Esophagus muscularis mucosa (tissue), 4 donors: ENCODE results near the gene THBS3. TPM values are rescaled to one million over a fixed set of nuclear protein-coding genes. Genes with fewer than 3 reads are reported as not detected.

Experiments
- DNase-seq: peaks from one replicate; pipeline ENCODE4 v3.0.0-alpha.2; 2017; ENCODE audit errors: extremely low spot score
- H3K27ac ChIP-seq, 4 donors: fragments of 200-600 bp; sonication (generic); replicated peaks in 1 of 4; 1 replicate in 3 of 4; 2 replicates in 1 of 4; pipeline ENCODE4 v1.5.1; 2016 to 2019; ENCODE audit warnings: mild to moderate bottlenecking in 1 of 4
- H3K27me3 ChIP-seq, 4 donors: fragments of 200-600 bp; sonication (generic); one replicate each; pipeline versions ENCODE4 v1.5.1 to v1.6.0; 2016 to 2019
- H3K36me3 ChIP-seq, 4 donors: fragments of 200-600 bp; sonication (generic); one replicate each; pipeline ENCODE4 v1.5.1; 2016 to 2019
- H3K4me1 ChIP-seq, 4 donors: fragments of 200-600 bp; sonication (generic); one replicate each; pipeline ENCODE4 v1.5.1; 2016 to 2019
- H3K4me3 ChIP-seq, 4 donors: fragments of 200-600 bp; sonication (generic); 1 replicate in 2 of 4; 2 replicates in 2 of 4; pipeline ENCODE4 v1.5.1; 2016 to 2019; ENCODE audit warnings: mild to moderate bottlenecking in 4 of 4, moderate library complexity in 1 of 4
- H3K9me3 ChIP-seq, 4 donors: fragments of 200-600 bp; sonication (generic); 1 replicate in 3 of 4; 2 replicates in 1 of 4; pipeline ENCODE4 v1.5.1; 2016 to 2019
- EP300 ChIP-seq: sonication (generic); formaldehyde crosslinking; IDR thresholded peaks from one replicate; pipeline ENCODE4 v1.6.1; 2017; ENCODE audit warnings: antibody characterized with exemption
- POLR2A ChIP-seq: fragments of 450-650 bp; IDR thresholded peaks from one replicate; pipeline ENCODE4 v1.6.1; 2017; ENCODE audit warnings: antibody characterized with exemption, moderate library complexity, mild to moderate bottlenecking, low read depth
- POLR2AphosphoS5 ChIP-seq, 2 donors: sonication (generic); formaldehyde crosslinking; IDR thresholded peaks; one replicate each; pipeline ENCODE4 v1.6.1; 2017; ENCODE audit warnings: antibody characterized with exemption in 2 of 2
- WGBS: methylation state at CpG from one replicate; pipeline ENCODE4 v1.1.5; 2018; 5-methylcytosine and 5-hydroxymethylcytosine counted together
- intact Hi-C: fragments of 100-400 bp; cut with DNase I; formaldehyde crosslinking; loops from one replicate; pipeline ENCODE4 v1.15.1; 2023
- total RNA-seq, 4 donors: library from RNA; depleted of rRNA; stranded (reverse); fragments of >200 nt; gene quantifications; one replicate each; pipeline versions ENCODE4 v1.1.0 to v1.2.1, GENCODE V29; 2016
- TF ChIP-seq, protein P1 (sequence below), 3 experiments: fragments of 200-600 bp in 2 of 3; fragments of 450-650 bp in 1 of 3; sonication (generic) in 2 of 3; IDR thresholded peaks; one replicate each; pipeline ENCODE4 v1.5.1; 2017 to 2019; ENCODE audit warnings: antibody characterized with exemption in 3 of 3, mild to moderate bottlenecking in 2 of 3, moderate library complexity in 1 of 3

Gene THBS3
- total RNA-seq, 4 donors from 2014 or later = 16.2 to 37.4 (median 23.4) TPM

DNA sequence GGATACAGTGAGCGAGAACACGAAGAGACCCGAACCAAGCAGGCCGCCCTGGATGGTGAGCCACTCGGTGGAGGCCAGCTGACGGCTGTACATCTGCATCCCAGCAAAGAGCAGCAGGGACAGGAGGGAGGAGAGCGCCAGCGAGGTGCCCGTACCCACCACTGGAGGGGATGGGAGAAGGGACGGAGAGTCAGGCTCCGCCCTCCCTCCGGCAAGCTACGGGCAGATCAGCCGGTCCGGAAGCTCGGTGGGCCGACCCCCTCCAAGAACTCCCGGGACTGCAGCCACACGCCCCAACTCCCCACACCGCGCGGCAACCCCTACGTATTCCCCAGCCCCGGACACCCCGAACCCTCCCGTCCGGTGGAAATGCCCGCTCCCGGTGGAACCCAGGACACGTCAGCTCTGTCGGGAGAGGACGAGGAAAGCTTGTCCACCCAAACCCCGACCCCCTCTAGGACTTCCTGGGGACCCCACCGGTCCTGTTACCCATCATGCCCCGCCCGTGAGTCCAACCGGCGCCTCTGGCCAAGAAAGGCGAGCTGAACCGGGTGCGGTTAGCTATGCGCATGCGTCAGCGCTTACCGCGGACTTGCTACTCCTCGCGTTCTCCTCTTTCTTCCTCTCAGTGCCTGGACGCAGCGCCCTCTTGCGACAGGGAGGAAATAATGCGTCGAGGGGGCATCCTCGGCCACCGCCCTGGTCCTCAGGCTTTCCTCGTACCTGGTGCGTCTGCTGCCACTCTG lies 34.8 kb downstream of the THBS3 start, which contains the start of gene KRTCAP2:
Gene KRTCAP2, minus strand, starts transcription at position 573 of the 746 bp plus-strand sequence. Its CDS starts 80 bp downstream, at position 493.
- peak within 1 kb of the TSS; percentile 91 to 97 (median 94) for H3K27ac ChIP-seq
- H3K27me3 ChIP-seq = peaks cover 0 to 24% (median 14%) of the 10 kb centered on the region in 4 donors
- H3K4me1 ChIP-seq = peaks cover 26 to 61% (median 44%) of the 10 kb centered on the region in 4 donors
- TF ChIP-seq EP300 (no peak), POLR2A (peak; percentile 54), POLR2AphosphoS5 (IDR thresholded peaks at IDR 0.05) (peak; percentile 93 to 98)
- TF ChIP-seq, protein P1, sequence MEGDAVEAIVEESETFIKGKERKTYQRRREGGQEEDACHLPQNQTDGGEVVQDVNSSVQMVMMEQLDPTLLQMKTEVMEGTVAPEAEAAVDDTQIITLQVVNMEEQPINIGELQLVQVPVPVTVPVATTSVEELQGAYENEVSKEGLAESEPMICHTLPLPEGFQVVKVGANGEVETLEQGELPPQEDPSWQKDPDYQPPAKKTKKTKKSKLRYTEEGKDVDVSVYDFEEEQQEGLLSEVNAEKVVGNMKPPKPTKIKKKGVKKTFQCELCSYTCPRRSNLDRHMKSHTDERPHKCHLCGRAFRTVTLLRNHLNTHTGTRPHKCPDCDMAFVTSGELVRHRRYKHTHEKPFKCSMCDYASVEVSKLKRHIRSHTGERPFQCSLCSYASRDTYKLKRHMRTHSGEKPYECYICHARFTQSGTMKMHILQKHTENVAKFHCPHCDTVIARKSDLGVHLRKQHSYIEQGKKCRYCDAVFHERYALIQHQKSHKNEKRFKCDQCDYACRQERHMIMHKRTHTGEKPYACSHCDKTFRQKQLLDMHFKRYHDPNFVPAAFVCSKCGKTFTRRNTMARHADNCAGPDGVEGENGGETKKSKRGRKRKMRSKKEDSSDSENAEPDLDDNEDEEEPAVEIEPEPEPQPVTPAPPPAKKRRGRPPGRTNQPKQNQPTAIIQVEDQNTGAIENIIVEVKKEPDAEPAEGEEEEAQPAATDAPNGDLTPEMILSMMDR (IDR thresholded peaks at IDR 0.05) = peak; percentile 94 to 99 (median 96)
- no peaks in the 10 kb centered on the region for H3K9me3 ChIP-seq
- peak; percentile 97 for DNase-seq
- H3K4me3 ChIP-seq = peak within 1 kb of the TSS; percentile 71 to 90 (median 84)
- intact Hi-C loops = loop anchor here (5.0 kb wide), 1 partner anchor 46 kb away; the partner anchor contains the start of gene EFNA1
- WGBS = under 1% methylated on average over 21 of the region's 57 CpGs
- peaks cover 0 to 26% (median 23%) of the 10 kb centered on the region in 4 donors for H3K36me3 ChIP-seq

GRCh38 chr1:155171836-155172731 lies 35.6 kb downstream of the THBS3 start:
- Histone ChIP-seq H3K9me3 (no peaks in the 10 kb centered on the region), H3K27me3 (peaks cover 0 to 24% (median 14%) of the 10 kb centered on the region in 4 donors), H3K4me3 (peak overlapping the region; percentile 71 to 90 (median 84)), H3K36me3 (peaks cover 0 to 26% (median 23%) of the 10 kb centered on the region in 4 donors), H3K27ac (peak overlapping the region; percentile 91 to 97 (median 94)), H3K4me1 (peaks cover 33 to 65% (median 49%) of the 10 kb centered on the region in 4 donors)
- intact Hi-C loops = loop anchor here (5.0 kb wide), 1 partner anchor 45 kb away; the partner anchor contains the start of gene EFNA1
- WGBS = 37% methylated on average over 8 of the region's 8 CpGs
- peak; percentile 53 for DNase-seq
- no peak for TF ChIP-seq POLR2AphosphoS5 (IDR thresholded peaks at IDR 0.05)
- TF ChIP-seq POLR2A = no peak
- TF ChIP-seq, protein P1 (IDR thresholded peaks at IDR 0.05) = no peak
- no peak for TF ChIP-seq EP300

DNA sequence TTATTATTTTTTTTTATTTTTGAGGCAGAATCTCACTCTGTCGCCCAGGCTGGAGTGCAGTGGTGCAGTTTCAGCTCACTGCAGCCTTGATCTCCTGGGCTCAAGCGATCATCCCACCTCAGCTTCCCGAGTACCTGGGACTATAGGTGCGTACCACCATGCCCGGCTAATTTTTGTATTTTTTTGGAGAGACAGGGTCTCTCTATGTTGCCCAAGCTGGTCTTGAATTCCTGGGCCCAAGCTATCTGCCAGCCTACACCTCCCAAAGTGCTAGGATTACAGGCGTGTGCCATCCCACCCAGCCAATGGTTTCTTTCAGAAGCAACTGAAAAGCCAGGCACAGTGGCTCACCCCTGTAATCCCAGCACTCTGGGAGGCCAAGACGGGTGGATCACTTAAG lies 36.9 kb downstream of the THBS3 start:
- H3K27ac ChIP-seq = no peak overlapping the region
- H3K4me1 ChIP-seq = peaks cover 37 to 60% (median 53%) of the 10 kb centered on the region in 4 donors
- intact Hi-C loops = loop anchor here (5.0 kb wide), 1 partner anchor 44 kb away; the partner anchor contains the start of gene EFNA1
- no peak overlapping the region for H3K4me3 ChIP-seq
- WGBS = 88% methylated on average over 7 of the region's 7 CpGs
- peaks cover 0 to 26% (median 23%) of the 10 kb centered on the region in 4 donors for H3K36me3 ChIP-seq
- H3K27me3 ChIP-seq = peaks cover 0 to 23% (median 14%) of the 10 kb centered on the region in 4 donors
- no peaks in the 10 kb centered on the region for H3K9me3 ChIP-seq
- TF ChIP-seq POLR2AphosphoS5 (IDR thresholded peaks at IDR 0.05) = no peak
- no peak for TF ChIP-seq POLR2A
- TF ChIP-seq EP300 = no peak
- TF ChIP-seq, protein P1 (IDR thresholded peaks at IDR 0.05) = no peak
- no peak for DNase-seq

DNA sequence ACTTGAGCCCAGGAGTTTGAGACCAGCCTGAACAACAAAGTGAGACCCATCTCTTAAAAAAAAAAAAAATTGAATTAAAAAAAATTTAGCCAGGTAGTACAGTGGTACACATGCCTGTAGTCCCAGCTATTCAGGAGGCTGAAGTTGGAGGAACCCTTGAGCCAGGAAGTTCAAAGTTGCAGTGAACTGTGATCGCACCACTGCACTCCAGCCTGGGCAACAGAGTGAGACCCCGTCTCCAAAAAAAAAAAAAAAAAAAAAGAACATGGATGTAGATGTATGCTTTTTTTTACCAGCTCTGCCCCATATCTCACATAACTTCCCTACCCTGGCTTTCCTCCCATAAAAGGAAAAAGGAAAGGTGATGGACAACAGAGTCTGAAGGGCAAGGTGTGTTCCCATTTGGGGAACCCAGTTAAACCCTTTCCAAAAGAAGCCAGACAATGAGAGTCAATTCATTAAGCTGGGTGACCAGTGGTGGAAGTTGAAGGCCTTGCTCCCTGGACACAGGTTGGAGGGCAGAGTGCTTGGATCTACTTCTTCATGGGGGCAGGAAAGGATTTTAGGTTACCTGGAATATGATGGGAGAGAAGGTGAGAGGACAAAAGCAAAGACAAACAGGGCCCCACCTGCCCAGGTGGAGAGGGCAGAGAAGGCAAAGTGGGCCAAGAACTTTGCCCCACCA lies 37.5 kb downstream of the THBS3 start:
- H3K27me3 ChIP-seq = peaks cover 0 to 17% (median 14%) of the 10 kb centered on the region in 4 donors
- WGBS = 72% methylated on average over 2 of the region's 2 CpGs
- peaks cover 0 to 26% (median 23%) of the 10 kb centered on the region in 4 donors for H3K36me3 ChIP-seq
- no peak for DNase-seq
- TF ChIP-seq, protein P1 (IDR thresholded peaks at IDR 0.05) = no peak
- no peak for TF ChIP-seq POLR2A
- no peak for TF ChIP-seq POLR2AphosphoS5 (IDR thresholded peaks at IDR 0.05)
- no peak for TF ChIP-seq EP300
- no peaks in the 10 kb centered on the region for H3K9me3 ChIP-seq
- H3K4me3 ChIP-seq = no peak overlapping the region
- H3K4me1 ChIP-seq = peaks cover 37 to 60% (median 55%) of the 10 kb centered on the region in 4 donors
- no peak overlapping the region for H3K27ac ChIP-seq
- intact Hi-C loops = loop anchor here (5.0 kb wide), 1 partner anchor 43 kb away; the partner anchor contains the start of gene EFNA1
